ENCODE data around the gene KRT2.

DNA sequence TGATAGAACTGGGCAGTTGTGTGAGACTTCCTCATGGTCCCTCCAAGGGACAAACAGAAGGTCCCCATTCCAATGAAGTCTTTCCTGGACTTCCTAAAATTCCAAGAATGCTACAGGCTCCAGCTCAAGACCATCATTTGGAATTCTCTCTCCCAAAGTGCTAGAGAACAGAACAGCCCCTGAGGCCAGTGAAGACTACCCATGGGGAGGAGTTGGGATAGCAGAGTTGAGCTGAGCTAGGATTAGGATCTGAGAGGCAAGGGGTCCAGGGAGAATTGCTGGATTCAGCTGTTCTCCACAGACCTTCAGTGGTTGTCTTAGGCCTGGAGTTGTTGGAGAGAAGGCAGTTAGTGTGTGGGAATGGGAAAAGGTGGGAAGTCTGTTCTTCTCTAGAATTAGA is 17.4 kb upstream of the KRT2 start:
- TF ChIP-seq CTCF (IDR thresholded peaks at IDR 0.05) (no peak), POLR2A (IDR thresholded peaks at IDR 0.05) (no peak)
